GM12878 (cell line): Measurements from ENCODE around the gene TARS3. TPM values are rescaled to one million over a fixed set of nuclear protein-coding genes. Genes with fewer than 3 reads are reported as not detected.
A peak's percentile ranks its signal among the peaks of the same experiment; 100 is the strongest.

ENCODE experiments used
- ATAC-seq: fragments of 200-7000 bp; cut with Tn5 transposase; 3 replicates; pipeline ENCODE4 v1.9.1; 2020; ENCODE audit warnings: mild to moderate bottlenecking, moderate library complexity
- BruUV-seq: library from RNA; stranded (reverse); fragments of 400-500 nt; replicated peaks from 2 replicates; lab custom pipeline; 2021; lab: Mats Ljungman, UMichigan
- CTCF ChIA-PET: fragments of 300-600 bp; sonication (Branson Sonifier 250); formaldehyde crosslinking; extraction: SDS; loops from one replicate; lab custom pipeline; 2021; ENCODE audit warnings: inconsistent platforms; lab: Yijun Ruan, JAX
- POLR2A ChIA-PET: fragments of 350-600 bp; formaldehyde crosslinking; extraction: SDS; loops from one replicate; lab custom pipeline; 2021; ENCODE audit warnings: inconsistent platforms; lab: Charles Lee
- RAD21 ChIA-PET: fragments of 300-600 bp; sonication (Branson Sonifier 250); formaldehyde crosslinking; loops from one replicate; lab custom pipeline; 2023; ENCODE audit warnings: antibody characterized with exemption; ENCODE audit not compliant: unreplicated experiment; lab: Charles Lee
- SMC1A ChIA-PET: fragments of 300-600 bp; sonication (Branson Sonifier 250); formaldehyde crosslinking; loops from one replicate; lab custom pipeline; 2023; ENCODE audit not compliant: unreplicated experiment, uncharacterized antibody; lab: Charles Lee
- DNase-seq: peaks from one replicate; pipeline ENCODE4 v3.0.0-alpha.2; 2011; ENCODE audit warnings: low read depth, low spot score
- FAIRE-seq: peaks from 3 replicates; lab custom pipeline; 2011; peaks lifted over from hg19 to GRCh38; lab: Jason Lieb, UNC
- H2AFZ ChIP-seq: 2 replicates; pipeline ENCODE4 v1.6.0; 2011; ENCODE audit warnings: low read depth, low read length, control low read depth; ENCODE audit not compliant: control insufficient read depth
- H3K27ac ChIP-seq: 2 replicates; pipeline ENCODE4 v1.5.1; 2011; ENCODE audit warnings: control low read depth; ENCODE audit not compliant: control insufficient read depth, insufficient read depth
- H3K27me3 ChIP-seq, 2 experiments: replicated peaks in 1 of 2; 2 replicates each; pipeline versions ENCODE4 v1.6.0 to v1.6.1; 2011; ENCODE audit warnings: low read length in 1 of 2; ENCODE audit not compliant: control insufficient read depth in 2 of 2, insufficient read depth in 2 of 2
- H3K36me3 ChIP-seq, 2 experiments: 2 replicates each; pipeline ENCODE4 v1.5.1; 2011; ENCODE audit warnings: low read length in 1 of 2; ENCODE audit not compliant: control insufficient read depth in 2 of 2, insufficient read depth in 2 of 2
- H3K4me1 ChIP-seq: 2 replicates; pipeline ENCODE4 v1.6.1; 2011; ENCODE audit warnings: mild to moderate bottlenecking, low read length, moderate library complexity, mixed read lengths; ENCODE audit not compliant: control insufficient read depth, insufficient read depth
- H3K4me2 ChIP-seq: 2 replicates; pipeline ENCODE4 v1.6.0; 2011; ENCODE audit warnings: control low read depth; ENCODE audit not compliant: control insufficient read depth, insufficient read depth
- H3K4me3 ChIP-seq: fragments of 200-600 bp; sonication (generic); 2 replicates; pipeline ENCODE4 v1.5.1; 2016
- H3K79me2 ChIP-seq: 2 replicates; pipeline ENCODE4 v1.6.0; 2011; ENCODE audit warnings: low read length; ENCODE audit not compliant: control insufficient read depth, insufficient read depth
- H3K9ac ChIP-seq: 2 replicates; pipeline ENCODE4 v1.8.0; 2011; ENCODE audit warnings: low read length, control low read depth, mixed read lengths; ENCODE audit not compliant: control insufficient read depth, insufficient read depth
- H3K9me3 ChIP-seq: replicated peaks from 3 replicates; pipeline ENCODE4 v1.5.1; 2011; ENCODE audit warnings: mild to moderate bottlenecking, low read length; ENCODE audit not compliant: control insufficient read depth, insufficient read depth
- H4K20me1 ChIP-seq: 2 replicates; pipeline ENCODE4 v1.6.0; 2011; ENCODE audit not compliant: control insufficient read depth, insufficient read depth
- CTCF ChIP-seq, 3 experiments: IDR thresholded peaks in 2 of 3; conservative IDR thresholded peaks in 1 of 3; 2 replicates each; pipeline ENCODE4 v1.5.1; 2011; ENCODE audit warnings: low read depth in 3 of 3, low read length in 3 of 3, mild to moderate bottlenecking in 3 of 3, control low read depth in 2 of 3, moderate library complexity in 2 of 3, inconsistent platforms in 1 of 3, mixed read lengths in 1 of 3; ENCODE audit not compliant: control insufficient read depth in 2 of 3, insufficient read depth in 1 of 3; ENCODE audit errors: extremely low read depth in 1 of 3
- EZH2 ChIP-seq: IDR thresholded peaks from 2 replicates; pipeline ENCODE4 v1.6.1; 2012; ENCODE audit warnings: low read depth, mild to moderate bottlenecking, control low read depth, inconsistent platforms, low read length, borderline replicate concordance; ENCODE audit not compliant: control insufficient read depth
- ZBTB11 ChIP-seq: fragments of 450-650 bp; formaldehyde crosslinking; IDR thresholded peaks from 2 replicates; pipeline ENCODE4 v1.5.0; 2022; ENCODE audit warnings: mild to moderate bottlenecking, missing genetic modification characterization
- ZNF622 ChIP-seq: fragments of 450-650 bp; IDR thresholded peaks from 2 replicates; pipeline ENCODE4 v1.6.1; 2017; ENCODE audit warnings: mild to moderate bottlenecking, inconsistent platforms
- ZZZ3 ChIP-seq: IDR thresholded peaks from 2 replicates; pipeline ENCODE4 v1.6.1; 2011; ENCODE audit warnings: low read depth; ENCODE audit not compliant: control insufficient read depth, insufficient read length
- WGBS: methylation state at CpG from one replicate; pipeline ENCODE4 v1.1.6; 2016; ENCODE audit warnings: low lambda C conversion rate; ENCODE audit not compliant: insufficient replicate concordance, insufficient coverage; ENCODE audit errors: missing lambda C conversion rate; 5-methylcytosine and 5-hydroxymethylcytosine counted together
- in situ Hi-C: fragments of 300-500 bp; cut with MboI; formaldehyde crosslinking; loops from 9 replicates; pipeline ENCODE4 v1.14.3; 2018; ENCODE audit warnings: mixed read lengths
- intact Hi-C: fragments of 100-400 bp; cut with micrococcal nuclease; formaldehyde crosslinking; loops from one replicate; pipeline ENCODE4 v1.14.2; 2022; ENCODE audit not compliant: unreplicated experiment
- polyA plus RNA-seq, 11 experiments: library from polyadenylated mRNA; depleted of rRNA in 4 of 11; unstranded in 6 of 11; stranded (reverse) in 5 of 11; fragments of >200 nt; fragmentation: Nextera tagmentation in 4 of 11; fragmentation: Illumina TruSeq in 1 of 11; extraction: Ambion mirVana in 4 of 11; extraction: Trizol in 1 of 11; gene quantifications; 1 replicate in 1 of 11; 2 replicates in 10 of 11; pipeline versions ENCODE4 v1.2.1 to v1.2.3, GENCODE V29; 2011 to 2016; ENCODE audit warnings: inconsistent platforms in 2 of 11, missing spikeins in 2 of 11, low read depth in 1 of 11
- total RNA-seq, 4 experiments: library from RNA; depleted of rRNA in 3 of 4; stranded (reverse); fragments of >200 nt in 3 of 4; fragmentation: Illumina TruSeq in 1 of 4; extraction: Trizol in 1 of 4; gene quantifications; 2 replicates each; pipeline versions ENCODE4 v1.2.1 to v1.2.3, GENCODE V29; 2013 to 2021

TARS3 gene
- total and polyA plus RNA-seq, 10 of the 15 experiments (the other 5 are each of a cell fraction or from before 2014, with no cell fraction given): 1.4 to 7.8 (median 5.3) TPM

- TF ChIP-seq CTCF (IDR thresholded peaks at IDR 0.05 in 2 of 3, conservative IDR thresholded peaks at IDR 0.05 in 1 of 3; ENCODE audit: control insufficient read depth in 2 of 3, extremely low read depth in 1 of 3, insufficient read depth in 1 of 3, low read depth in 3 of 3, low read length in 3 of 3): peak in 2 of 3 experiments; percentile 15 to 18; a peak in 2 of 6 replicates
- no peak for TF ChIP-seq ZNF622
- no peak for TF ChIP-seq EZH2
- H3K9ac ChIP-seq: no peak overlapping the region
- DNase-seq (no peak), ATAC-seq (no peak), FAIRE-seq (no peak)
- no TSS peak for BruUV-seq
- H3K4me2 ChIP-seq: no peak overlapping the region
- RAD21 ChIA-PET: no interaction called here
- H3K27ac ChIP-seq: no peak overlapping the region
- no peaks in the 10 kb centered on the region for H3K9me3 ChIP-seq
- no peaks in the 10 kb centered on the region for H4K20me1 ChIP-seq
- no peaks in the 10 kb centered on the region for H3K27me3 ChIP-seq
- CTCF ChIA-PET: no interaction called here
- POLR2A ChIA-PET: no interaction called here
- H2AFZ ChIP-seq: no peak overlapping the region
- WGBS: 93% methylated on average over 9 of the region's 9 CpGs
- H3K4me1 ChIP-seq: no peaks in the 10 kb centered on the region
- intact Hi-C loops (no loop called here), in situ Hi-C loops (no loop called here)
- 0 out of 4 replicates have a peak, but pooled peaks cover 0 to 2% of the 10 kb centered on the region in 2 experiments for H3K36me3 ChIP-seq
- SMC1A ChIA-PET: no interaction called here
- H3K79me2 ChIP-seq: no peaks in the 10 kb centered on the region
- no peak overlapping the region for H3K4me3 ChIP-seq
Observed at GRCh38 chr15:101664303-101664913, 59.9 kb downstream of the TARS3 start.

GRCh38 chr15:101662203-101662602, 62.1 kb downstream of the TARS3 start:
- no peak for FAIRE-seq
- TF ChIP-seq ZBTB11 (CRISPR knock-in tag): no peak
- TF ChIP-seq ZZZ3: no peak

More at GRCh38 chr15:101662203-101662602, 62.1 kb downstream of the TARS3 start:
- Histone ChIP-seq H3K9ac (no peak overlapping the region), H3K36me3 (0 out of 4 replicates have a peak, but pooled peaks cover 0 to 2% of the 10 kb centered on the region in 2 experiments), H3K9me3 (no peaks in the 10 kb centered on the region), H3K4me1 (no peaks in the 10 kb centered on the region), H2AFZ (no peak overlapping the region), H3K4me3 (no peak overlapping the region), H3K27ac (no peak overlapping the region), H4K20me1 (no peaks in the 10 kb centered on the region), H3K27me3 (no peaks in the 10 kb centered on the region), H3K79me2 (no peaks in the 10 kb centered on the region), H3K4me2 (no peak overlapping the region)
- 96% methylated on average over 1 of the region's 1 CpG for WGBS
- no TSS peak for BruUV-seq
- SMC1A ChIA-PET: no interaction called here
- in situ Hi-C loops (no loop called here), intact Hi-C loops (no loop called here)
- DNase-seq (no peak), ATAC-seq (no peak)
- POLR2A ChIA-PET: no interaction called here
- RAD21 ChIA-PET: no interaction called here
- CTCF ChIA-PET: no interaction called here
